HG02678 (cell line): ENCODE results near the gene BCAP31.

ENCODE experiments used
- ATAC-seq: cut with Tn5 transposase; IDR thresholded peaks from one replicate; pipeline ENCODE4 v1.9.1; 2021; ENCODE audit warnings: mild to moderate bottlenecking, moderate library complexity; ENCODE audit not compliant: unreplicated experiment

BCAP31 gene

GRCh38 chrX:153724252-153725038 is at the start of gene BCAP31, which contains the start of gene ABCD1:
TSS of gene BCAP31 (minus strand) at chrX:153724387. CDS start at chrX:153723244, 1,143 bp downstream.
TSS of gene ABCD1 (plus strand) at chrX:153724856. CDS start at chrX:153725267, 411 bp downstream.
- ATAC-seq, result peak; percentile 56

- no peak for ATAC-seq
Observed at GRCh38 chrX:153773218-153773611, 49.0 kb upstream of the BCAP31 start.

GRCh38 chrX:153772316-153773217 is 48.4 kb upstream of the BCAP31 start:
- no peak for ATAC-seq

GRCh38 chrX:153771415-153772315 is 47.5 kb upstream of the BCAP31 start:
- no peak for ATAC-seq

- no peak for ATAC-seq
Observed at GRCh38 chrX:153770601-153771414, 46.6 kb upstream of the BCAP31 start.

GRCh38 chrX:153769865-153770600 is 45.8 kb upstream of the BCAP31 start:
- no peak for ATAC-seq

GRCh38 chrX:153769158-153769864 is 45.1 kb upstream of the BCAP31 start:
- no peak for ATAC-seq

- ATAC-seq, result no peak
Observed at GRCh38 chrX:153768311-153769157, 44.3 kb upstream of the BCAP31 start.

- no peak for ATAC-seq
Observed at GRCh38 chrX:153767674-153768055, 43.5 kb upstream of the BCAP31 start.

- ATAC-seq, result no peak
Observed at GRCh38 chrX:153766871-153767673, 42.9 kb upstream of the BCAP31 start.

GRCh38 chrX:153766098-153766817 is 42.1 kb upstream of the BCAP31 start:
- ATAC-seq, result no peak

GRCh38 chrX:153765138-153766079 is 41.2 kb upstream of the BCAP31 start:
- ATAC-seq, result no peak

GRCh38 chrX:153764786-153765137 is 40.6 kb upstream of the BCAP31 start:
- ATAC-seq, result no peak

GRCh38 chrX:153763989-153764755 is 40.0 kb upstream of the BCAP31 start, which contains the start of gene PLXNB3:
TSS of gene PLXNB3 (plus strand) at chrX:153764249. CDS start at chrX:153765536, 1,287 bp downstream.
- no peak for ATAC-seq
